DMS 273 treated with DMSO at 0.1 percent for 48 hours (cell line): Measurements from ENCODE around the gene LRRTM3.

ENCODE experiments used
- DNase-seq: peaks from one replicate; lab custom pipeline; 2025; lab: John Stamatoyannopoulos, UW

Gene LRRTM3

GRCh38 chr10:67119651-67120050 lies 193.8 kb downstream of the LRRTM3 start:
- no peak for DNase-seq

DNA sequence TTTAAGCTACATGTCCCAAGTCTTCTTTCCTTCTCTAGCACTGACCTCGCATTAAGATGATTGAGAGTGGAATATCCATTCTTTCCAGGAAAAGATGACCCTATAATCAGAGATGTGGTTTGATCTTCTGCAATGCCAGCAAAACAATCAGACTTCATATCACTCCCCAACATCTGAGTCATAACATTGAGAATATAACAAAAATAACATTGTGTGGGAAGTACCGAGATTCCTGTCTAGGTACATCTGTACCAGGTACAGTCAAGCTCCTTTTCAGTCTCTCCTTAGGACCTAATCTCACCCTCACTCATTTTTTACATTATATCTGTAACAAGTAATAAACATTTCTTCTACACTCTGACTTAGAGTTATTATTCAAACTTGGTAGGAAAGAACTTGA lies 201.6 kb downstream of the LRRTM3 start:
- DNase-seq, result no peak

DNA sequence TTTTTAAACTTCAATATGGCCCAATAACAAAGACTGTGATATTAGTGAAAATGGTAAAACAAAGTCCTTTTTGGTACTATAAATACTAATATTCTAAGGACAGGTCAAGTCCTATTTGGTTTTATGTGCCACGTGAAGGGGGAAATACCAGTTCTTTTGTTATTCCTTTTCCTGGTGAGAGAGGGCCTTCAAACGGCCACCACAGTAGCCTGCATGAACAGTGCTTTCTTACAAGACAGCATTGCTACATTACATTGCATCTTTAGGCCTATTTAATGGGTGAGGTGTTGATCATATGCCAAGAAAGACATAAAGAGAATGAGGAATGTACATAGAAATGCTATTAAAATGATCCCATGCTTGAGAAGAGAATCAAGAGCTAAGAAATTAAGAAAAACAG lies 214.8 kb downstream of the LRRTM3 start:
- no peak for DNase-seq

DNA sequence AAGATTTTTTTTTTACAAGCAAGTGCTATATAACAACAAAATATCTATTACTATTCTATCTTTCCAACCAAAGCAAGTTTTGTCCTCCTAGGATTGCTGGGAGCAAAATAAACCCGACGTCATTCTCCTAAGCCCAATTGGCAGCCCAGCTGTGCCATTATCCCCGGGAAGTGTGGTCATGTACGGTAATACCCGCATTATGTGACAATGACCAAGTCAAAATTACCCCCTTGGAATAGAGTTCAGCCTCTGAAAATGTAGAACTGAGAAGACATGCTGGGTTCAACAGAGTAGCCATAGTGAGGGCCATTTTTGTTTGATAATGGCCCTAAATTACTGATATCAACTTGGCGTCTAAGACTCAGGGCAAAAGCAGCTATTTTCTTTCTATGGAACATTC lies 215.5 kb downstream of the LRRTM3 start:
- no peak for DNase-seq

GRCh38 chr10:67144530-67144929 lies 218.7 kb downstream of the LRRTM3 start:
- DNase-seq, result no peak
